Activated CD4-positive, CD25-positive, alpha-beta regulatory T cell treated with anti-CD3 and anti-CD28 coated beads, Interleukin-2, amount 50 U/mL, for 72 hours (primary cell): ENCODE measurements around the gene RAE1.

Experiments
- DNase-seq: peaks from one replicate; pipeline ENCODE4 v3.0.0; 2021

RAE1 gene

DNA sequence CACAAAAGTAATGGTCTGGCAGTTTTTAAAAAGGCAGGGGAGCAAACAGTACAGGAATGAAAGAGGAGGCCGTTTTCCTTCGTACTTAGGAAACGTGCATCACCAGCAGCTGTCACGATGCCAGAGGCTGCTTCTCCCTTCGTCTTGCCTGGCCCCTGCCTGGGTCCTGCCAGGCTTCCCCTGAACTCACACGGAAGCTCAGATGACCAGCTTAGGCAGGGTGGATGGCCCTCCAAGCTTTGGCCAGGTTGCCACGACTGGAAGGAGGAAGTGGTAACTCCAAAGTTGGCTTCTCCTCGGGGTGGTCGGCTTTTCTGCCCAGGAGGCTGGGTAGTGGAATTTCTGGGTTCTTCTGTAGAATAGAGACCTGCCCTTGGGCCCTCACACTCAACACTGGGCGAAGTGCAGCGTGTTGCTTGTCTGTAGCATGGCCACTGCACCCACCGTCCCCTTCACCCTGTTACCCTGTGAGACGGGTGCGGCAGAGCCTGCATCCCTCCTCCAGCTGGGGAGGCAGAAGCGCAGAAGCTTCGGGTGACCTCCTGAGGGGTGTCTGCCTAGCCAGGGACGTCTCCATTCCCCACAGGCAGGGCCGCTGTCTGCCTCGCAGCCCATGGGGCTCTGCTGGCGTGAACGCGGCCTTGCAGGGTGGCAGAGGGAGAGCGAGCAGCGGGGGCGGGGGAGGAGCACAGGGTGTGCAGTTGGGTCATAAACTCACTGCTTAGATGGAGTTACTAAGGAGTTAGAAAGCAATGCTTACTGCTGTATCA, 21.7 kb downstream of the RAE1 start:
- DNase-seq: no peak

DNA sequence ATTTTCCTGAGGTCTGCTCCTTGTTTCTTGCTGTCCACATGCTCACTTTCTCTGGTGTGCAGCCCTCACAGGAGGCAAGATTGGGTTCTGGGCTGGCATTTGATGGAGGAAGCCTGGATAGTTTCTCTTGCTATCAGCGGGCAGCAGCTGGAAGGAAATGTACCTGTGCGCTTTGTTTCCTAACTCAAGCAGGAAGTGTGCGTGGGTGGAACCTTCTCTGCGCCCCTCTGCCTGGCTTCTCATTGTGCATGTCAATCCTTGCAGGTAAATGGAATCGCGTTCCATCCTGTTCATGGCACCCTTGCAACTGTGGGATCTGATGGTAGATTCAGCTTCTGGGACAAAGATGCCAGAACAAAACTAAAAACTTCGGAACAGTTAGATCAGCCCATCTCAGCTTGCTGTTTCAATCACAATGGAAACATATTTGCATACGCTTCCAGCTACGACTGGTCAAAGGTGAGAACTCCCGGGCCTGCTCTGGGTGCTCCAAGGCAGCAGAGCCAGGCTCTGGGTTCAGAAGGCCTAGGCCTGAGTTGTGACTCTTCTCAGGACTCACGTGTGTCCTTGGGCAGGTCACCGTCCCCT, 23.4 kb downstream of the RAE1 start:
- no peak for DNase-seq

DNA sequence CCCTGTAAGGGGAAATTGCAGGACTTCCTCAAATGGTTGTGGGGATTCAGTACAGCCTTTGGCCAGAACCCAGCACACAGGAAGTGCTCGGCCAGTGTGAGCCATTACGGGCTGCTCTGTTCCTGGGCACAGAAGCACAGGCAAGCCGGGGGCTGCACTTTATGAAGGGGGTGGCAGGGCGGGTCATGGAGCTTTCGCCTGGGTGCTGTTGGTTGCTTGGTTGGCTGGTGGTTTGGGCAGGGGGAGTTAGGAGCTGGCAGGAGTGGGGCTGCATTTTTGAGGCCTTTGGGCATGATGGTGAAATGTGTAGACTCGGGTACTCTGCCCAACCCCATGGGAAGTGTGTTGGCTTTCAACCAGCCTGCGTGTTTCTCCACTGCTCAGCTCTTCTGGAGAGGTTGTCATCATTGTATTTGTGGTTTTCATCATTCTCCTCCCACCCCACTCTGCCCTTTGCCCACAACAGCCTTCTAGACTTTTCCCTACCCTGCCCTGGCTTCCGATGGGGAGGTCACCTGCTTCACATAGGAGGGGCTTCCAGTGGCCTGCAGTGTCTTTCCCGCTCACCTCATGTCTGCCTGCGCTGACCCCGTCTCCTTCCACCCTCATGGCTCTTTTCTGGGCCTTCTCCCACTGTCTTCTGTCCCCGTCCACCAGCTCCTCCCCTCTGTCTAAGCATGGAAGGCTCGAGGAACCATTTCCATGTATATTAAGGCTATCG, 24.0 kb downstream of the RAE1 start:
- DNase-seq: no peak

DNA sequence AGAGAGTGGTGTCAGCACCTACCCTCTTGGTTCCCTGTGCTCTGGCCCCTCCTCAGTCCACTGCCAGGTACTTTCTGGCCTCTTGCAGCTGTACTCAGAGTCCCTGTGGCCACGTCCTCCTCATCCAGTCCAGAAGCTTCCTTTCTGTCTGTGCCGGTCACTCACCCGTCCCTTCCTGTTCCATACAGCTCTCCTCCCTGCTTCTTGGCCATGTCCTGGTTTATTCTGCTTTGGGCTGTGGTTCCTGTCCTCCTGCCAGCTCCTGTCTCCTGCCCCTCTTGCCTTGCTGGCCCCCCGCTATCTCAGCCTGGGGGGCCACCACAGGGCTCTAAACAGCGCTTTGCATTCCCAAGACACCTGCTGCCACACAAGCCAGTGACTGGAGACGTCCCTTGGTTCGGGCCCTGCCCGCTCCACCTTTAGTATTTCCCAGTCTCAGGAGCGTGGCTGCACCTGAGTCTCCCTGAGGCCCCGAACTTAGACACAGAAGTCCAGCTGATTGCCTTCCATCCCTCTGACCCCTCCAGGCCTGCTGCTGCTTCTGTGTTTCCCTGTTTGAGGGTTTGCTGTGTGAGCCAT, 24.7 kb downstream of the RAE1 start:
- DNase-seq: no peak

- DNase-seq: no peak
Measured at GRCh38 chr20:57377350-57377749, 26.3 kb downstream of the RAE1 start.

DNA sequence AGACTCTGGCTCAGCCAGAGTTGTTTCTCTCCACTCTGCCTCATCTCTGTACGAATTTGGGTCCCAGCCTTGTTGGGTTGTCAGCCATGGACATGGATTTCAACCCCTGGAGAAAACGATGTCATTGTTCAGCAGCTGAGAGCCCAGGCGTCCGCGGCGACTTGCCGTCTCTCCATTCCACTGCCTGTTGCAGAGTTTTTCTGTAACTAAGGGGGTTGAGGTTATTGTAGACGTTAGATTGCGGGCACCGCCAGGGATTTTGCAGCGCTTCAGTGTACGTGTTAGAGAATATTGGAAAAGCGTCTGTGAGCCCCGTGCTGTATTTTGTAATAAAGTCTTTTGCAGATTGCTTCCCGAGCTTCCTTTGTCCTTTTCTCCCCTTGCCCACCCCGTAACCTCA, 27.1 kb downstream of the RAE1 start:
- no peak for DNase-seq

GRCh38 chr20:57378646-57379262, 27.7 kb downstream of the RAE1 start:
- DNase-seq: no peak

DNA sequence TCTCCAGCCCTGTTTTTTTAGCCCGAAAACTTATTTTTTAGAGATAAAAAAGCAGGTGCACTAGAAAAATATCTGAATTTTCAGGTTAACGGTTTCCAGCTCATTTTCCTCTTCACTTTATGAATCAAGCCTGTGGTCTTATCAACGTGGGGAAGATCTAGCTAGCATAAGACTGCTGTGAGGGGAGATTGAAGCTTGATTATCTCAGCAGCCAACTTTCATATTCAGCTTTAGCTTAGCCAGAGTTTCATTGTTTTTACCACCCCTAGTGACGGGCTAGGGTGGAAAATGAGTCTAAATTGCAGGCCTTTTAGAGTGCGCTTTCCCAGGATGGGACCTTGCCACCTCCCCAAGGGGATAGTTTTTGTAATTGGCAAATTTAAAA, 28.2 kb downstream of the RAE1 start:
- no peak for DNase-seq

GRCh38 chr20:57380081-57380750, 29.2 kb downstream of the RAE1 start:
- no peak for DNase-seq

DNA sequence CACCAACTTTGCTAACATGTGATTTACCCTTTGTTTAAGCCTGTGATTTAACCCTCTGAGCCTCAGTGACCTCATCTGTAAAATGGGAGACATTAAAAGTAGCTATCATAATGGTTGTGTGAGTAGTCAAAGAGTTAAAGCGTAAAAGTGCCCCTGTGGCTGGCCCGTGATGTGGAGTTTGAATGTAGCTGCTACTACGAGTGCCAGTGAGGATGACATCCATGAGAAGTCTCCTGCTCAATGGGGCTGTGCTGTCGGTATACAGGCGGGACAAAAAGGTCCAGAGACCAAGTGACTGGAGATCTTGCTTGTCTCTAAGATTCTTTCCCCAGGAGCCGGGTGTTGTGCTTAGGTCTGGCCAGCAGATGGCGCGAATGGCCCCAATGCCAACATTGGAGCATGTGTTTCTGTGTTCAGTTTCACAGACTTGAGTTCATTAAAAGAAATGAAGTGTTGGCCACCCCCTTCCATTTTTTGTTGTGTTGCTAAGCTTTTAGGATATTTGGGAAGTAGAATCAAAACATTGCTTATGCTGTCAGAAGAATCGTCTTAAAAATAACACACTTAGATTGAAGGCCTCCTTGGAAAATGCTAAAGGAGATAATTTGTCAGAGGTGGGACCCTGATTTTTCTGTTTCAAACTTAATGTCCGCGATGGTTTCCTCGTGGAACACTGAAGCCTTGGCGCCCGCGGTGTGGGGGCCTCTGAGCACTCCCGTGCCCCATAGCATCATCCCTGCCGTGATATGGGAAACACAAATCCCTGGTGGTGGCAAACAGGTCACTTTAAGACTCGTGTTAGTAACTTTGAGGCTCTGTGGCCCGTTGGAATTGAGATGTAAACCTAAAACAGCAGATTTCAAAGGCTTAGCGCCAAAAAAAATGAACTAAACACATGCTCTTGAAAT, 30.8 kb downstream of the RAE1 start:
- peak; percentile 83 for DNase-seq

DNA sequence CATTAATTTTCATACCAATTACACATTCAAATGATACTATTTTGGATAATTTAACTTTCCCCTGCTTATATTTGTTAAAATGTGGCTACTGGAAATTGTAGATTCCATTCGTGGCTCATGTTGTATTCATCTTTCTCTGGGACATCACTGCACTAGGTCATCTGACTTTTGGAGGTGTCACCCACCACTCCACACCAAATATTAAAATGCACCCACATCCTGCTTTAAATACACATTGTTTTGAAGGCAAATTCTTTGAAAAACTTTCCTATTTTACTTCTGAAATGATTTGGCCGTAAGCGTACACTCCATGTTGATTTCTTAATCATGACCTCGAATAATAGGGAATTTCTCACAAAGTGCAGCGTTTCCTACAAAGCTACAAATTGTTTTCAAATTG, 31.5 kb downstream of the RAE1 start:
- no peak for DNase-seq

DNA sequence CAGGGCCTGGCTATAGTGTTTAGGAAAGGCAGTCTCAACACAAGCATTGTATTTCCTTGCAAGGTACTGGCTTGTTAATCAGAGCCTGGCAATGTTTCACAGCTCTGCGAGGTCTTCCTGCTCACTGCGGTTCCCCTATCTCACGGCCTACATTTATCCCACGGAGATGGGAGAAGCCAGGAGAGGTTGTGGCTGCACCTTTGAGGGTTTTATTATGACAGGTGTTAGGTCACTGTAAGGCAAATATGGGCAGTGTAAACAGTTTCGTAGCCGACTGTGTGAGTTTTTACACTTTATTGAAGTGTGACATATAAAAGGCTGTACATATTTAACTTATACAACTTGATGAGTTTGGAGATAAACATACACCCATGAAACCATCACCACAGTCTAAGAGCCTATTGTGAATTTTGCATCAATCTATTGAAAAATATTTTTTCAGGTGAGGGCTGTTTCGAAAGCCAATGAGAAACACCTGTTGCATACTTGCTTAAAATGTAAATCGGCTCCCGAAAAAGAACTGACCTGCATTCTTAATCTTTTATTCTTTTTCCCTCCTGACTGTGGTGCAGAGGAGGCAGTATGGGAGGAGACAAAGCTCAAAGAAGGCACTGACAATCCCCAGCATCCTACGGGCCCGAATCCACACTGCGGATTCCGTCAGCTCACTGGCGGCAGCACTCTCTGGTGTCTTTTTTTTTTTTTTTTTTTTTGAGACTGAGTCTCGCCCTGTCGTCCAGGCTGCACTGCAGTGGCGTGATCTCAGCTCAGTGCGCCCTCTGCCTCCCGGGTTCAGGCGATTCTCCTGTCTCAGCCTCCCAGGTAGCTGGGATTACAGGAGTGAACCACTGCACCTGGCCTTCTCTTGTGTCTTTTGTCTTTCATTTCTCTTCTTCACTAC, 32.6 kb downstream of the RAE1 start:
- no peak for DNase-seq

- no peak for DNase-seq
Measured at GRCh38 chr20:57384486-57384885, 33.4 kb downstream of the RAE1 start.

DNA sequence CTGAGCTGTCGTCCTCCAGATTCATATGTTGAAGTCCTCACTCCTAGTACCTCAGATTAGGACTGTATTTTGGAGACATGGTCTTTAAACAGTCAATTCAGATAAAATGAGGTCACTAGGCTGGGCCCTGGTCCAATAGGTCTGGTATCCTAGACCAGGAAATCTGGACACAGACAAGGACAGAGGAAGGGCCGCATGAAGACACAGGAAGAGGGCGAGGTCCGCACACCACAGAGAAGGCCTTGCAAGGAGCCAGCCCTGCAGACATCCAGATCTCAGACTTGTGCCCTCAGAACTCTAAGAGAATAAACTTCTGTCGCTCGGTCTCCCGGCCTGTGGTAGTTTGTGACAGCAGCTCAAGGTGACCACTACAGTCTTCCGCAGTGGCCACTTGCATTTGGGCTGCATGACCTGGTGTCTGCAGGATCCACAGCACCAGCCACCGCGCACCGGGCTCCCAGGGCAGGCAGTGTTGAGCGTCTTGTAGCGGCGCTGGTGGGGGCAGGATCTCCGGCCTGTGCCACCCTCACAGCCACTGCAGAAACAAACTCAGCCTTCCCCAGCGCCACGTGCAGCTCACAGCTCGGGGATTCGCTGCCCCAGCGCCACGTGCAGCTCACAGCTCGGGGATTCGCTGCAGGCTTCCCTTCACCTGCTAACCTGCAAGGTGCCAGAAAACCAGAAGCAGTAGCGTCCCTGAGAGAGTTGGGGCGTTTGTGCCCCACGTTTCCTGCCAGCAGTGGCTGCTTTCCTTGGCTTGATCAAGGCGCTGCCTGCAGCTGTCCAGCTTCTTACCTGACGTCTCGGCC, 34.1 kb downstream of the RAE1 start:
- no peak for DNase-seq

GRCh38 chr20:57385940-57386339, 34.9 kb downstream of the RAE1 start:
- DNase-seq: no peak

- no peak for DNase-seq
Measured at GRCh38 chr20:57386762-57387161, 35.7 kb downstream of the RAE1 start.

GRCh38 chr20:57387463-57387862, 36.4 kb downstream of the RAE1 start:
- DNase-seq: no peak

DNA sequence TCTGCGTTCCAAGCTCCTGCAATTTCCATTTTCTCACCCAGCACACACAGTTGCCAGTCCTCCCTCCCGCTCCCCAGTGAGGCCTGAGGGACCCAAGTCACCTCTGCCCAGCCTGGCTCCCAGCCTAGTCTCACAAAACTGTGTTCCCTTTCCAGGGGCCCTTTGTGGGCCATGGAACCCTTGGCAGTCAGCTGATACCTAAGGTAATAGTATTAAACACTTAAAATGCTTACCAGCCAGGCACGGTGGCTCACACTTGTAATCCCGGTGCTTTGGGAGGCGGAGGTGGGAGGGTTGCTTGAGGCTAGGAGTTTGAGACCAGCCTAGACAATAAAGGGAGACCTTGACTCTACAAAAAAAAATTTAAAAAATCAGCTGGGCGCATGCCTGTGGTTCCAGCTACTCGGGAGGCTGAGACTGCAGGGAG, 36.9 kb downstream of the RAE1 start:
- DNase-seq: no peak

DNA sequence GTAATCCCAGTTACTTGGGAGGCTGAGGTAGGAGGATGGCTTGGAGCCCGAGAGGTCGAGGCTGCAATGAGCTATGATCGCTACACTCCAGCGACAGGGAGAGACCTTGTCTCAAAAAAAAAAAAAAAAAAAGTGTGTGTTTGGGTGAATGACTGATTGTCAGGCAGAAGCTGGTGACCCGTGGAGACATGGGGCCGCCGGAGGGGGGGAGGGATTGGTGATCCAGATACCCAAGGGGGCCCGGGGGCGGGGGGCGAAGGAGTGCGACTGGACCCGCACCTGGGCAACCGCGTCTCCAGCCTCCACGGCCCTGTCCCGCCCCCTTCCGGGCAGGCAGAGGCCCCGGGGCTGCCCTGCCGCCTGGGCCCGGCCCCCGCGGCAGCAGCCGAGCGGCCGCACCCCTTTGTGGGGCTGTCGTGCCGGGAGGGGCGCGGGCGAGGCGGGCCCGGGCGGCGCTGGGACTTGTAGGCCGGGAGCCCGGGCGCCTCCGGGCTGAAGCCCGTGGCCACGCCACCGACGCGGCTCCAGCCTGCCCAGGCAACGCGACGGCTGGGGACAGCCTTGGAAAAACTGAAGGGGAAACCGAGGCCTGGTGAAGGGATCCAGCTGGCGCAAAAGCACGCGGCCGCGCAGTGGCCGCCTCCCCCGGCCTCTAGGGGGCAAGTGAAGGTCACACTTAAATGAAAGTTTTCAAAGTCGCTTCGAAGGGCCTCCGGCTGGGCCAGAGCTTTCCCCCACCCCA, 38.1 kb downstream of the RAE1 start:
- DNase-seq: peak; percentile 69
